Cardiac muscle cell (in vitro differentiated cells and primary cell): ENCODE results near the gene CTBP2. TPM values are rescaled to one million over a fixed set of nuclear protein-coding genes. Genes with fewer than 3 reads are reported as not detected.

Experiments
- DNase-seq, 2 donors: peaks; one replicate each; pipeline versions ENCODE4 v3.0.0 to v3.0.0-alpha.2; 2010 to 2017; ENCODE audit warnings: low read depth in 1 of 2, low spot score in 1 of 2
- H3K27ac ChIP-seq: fragments of 200-600 bp; sonication (generic); 2 replicates; pipeline ENCODE4 v1.5.1; 2016
- H3K27me3 ChIP-seq: fragments of 200-600 bp; sonication (generic); 2 replicates; pipeline ENCODE4 v1.6.0; 2016; ENCODE audit warnings: control low read depth
- H3K36me3 ChIP-seq: fragments of 200-600 bp; sonication (generic); 2 replicates; pipeline ENCODE4 v1.5.1; 2016; ENCODE audit warnings: control low read depth
- H3K4me1 ChIP-seq: fragments of 200-600 bp; sonication (generic); 2 replicates; pipeline ENCODE4 v1.8.1; 2017; ENCODE audit warnings: low read depth, mild to moderate bottlenecking, mixed run types
- H3K4me3 ChIP-seq: fragments of 200-600 bp; sonication (generic); 2 replicates; pipeline ENCODE4 v1.5.1; 2016; ENCODE audit warnings: mild to moderate bottlenecking
- H3K9me3 ChIP-seq: fragments of 200-600 bp; sonication (generic); 2 replicates; pipeline ENCODE4 v1.5.1; 2017; ENCODE audit warnings: low read depth, mild to moderate bottlenecking, control low read depth
- polyA plus RNA-seq: library from polyadenylated mRNA; unstranded; fragments of >200 nt; fragmentation: Nextera tagmentation; extraction: Ambion mirVana; gene quantifications from 2 replicates; pipeline ENCODE4 v1.2.1, GENCODE V29; 2016
- total RNA-seq: library from RNA; depleted of rRNA; stranded (reverse); fragments of >200 nt; gene quantifications from 2 replicates; pipeline ENCODE4 v1.2.3, GENCODE V29; 2016
- TF ChIP-seq, protein P1 (sequence below): IDR thresholded peaks from 2 replicates; pipeline ENCODE4 v1.5.1; 2012; ENCODE audit warnings: low read depth, mild to moderate bottlenecking, low read length

CTBP2 gene
- total and polyA plus RNA-seq, 2 experiments from 2014 or later = 67.4 to 74.5 TPM

DNA sequence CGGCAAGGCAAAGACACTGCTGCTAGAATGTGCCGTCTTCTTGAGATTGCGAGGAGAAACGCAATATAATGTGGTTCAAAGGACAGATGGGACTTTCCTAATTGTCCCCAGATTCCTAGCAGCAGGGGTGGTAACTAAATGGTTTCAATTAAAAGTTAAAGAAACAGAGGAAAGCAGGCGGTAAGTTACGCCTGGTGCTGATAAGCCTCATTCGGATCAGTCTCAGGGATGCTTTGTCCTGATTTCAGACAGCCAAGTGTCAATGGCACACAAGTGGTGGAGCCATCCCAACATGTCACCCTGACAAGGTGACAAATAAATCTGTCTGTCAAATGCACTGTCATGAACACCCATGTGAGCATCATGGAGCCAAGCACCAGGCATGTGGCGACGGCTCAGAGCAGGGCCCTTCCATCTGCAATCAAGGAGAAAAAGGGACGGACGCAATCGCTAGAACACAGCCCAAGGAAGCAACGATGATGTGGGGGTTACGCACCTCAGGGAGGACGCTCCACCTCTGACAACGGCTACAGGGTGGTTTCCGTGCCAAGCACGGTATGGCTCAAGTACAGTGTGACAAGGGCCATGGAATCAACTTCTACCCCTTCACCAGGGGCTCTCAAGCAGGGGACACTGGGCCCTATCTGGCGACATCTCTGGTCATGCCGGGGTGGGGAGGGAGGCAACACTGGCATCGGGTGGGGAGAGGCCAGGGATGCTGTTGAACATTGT is 66.2 kb downstream of the CTBP2 start:
- no peak for DNase-seq
- TF ChIP-seq, protein P1, sequence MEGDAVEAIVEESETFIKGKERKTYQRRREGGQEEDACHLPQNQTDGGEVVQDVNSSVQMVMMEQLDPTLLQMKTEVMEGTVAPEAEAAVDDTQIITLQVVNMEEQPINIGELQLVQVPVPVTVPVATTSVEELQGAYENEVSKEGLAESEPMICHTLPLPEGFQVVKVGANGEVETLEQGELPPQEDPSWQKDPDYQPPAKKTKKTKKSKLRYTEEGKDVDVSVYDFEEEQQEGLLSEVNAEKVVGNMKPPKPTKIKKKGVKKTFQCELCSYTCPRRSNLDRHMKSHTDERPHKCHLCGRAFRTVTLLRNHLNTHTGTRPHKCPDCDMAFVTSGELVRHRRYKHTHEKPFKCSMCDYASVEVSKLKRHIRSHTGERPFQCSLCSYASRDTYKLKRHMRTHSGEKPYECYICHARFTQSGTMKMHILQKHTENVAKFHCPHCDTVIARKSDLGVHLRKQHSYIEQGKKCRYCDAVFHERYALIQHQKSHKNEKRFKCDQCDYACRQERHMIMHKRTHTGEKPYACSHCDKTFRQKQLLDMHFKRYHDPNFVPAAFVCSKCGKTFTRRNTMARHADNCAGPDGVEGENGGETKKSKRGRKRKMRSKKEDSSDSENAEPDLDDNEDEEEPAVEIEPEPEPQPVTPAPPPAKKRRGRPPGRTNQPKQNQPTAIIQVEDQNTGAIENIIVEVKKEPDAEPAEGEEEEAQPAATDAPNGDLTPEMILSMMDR = no peak
- Histone ChIP-seq H3K27me3 (no peaks in the 10 kb centered on the region), H3K4me3 (no peak overlapping the region), H3K9me3 (no peaks in the 10 kb centered on the region), H3K36me3 (no peaks in the 10 kb centered on the region), H3K4me1 (peaks cover 15% of the 10 kb centered on the region), H3K27ac (peak overlapping the region; percentile 55)

DNA sequence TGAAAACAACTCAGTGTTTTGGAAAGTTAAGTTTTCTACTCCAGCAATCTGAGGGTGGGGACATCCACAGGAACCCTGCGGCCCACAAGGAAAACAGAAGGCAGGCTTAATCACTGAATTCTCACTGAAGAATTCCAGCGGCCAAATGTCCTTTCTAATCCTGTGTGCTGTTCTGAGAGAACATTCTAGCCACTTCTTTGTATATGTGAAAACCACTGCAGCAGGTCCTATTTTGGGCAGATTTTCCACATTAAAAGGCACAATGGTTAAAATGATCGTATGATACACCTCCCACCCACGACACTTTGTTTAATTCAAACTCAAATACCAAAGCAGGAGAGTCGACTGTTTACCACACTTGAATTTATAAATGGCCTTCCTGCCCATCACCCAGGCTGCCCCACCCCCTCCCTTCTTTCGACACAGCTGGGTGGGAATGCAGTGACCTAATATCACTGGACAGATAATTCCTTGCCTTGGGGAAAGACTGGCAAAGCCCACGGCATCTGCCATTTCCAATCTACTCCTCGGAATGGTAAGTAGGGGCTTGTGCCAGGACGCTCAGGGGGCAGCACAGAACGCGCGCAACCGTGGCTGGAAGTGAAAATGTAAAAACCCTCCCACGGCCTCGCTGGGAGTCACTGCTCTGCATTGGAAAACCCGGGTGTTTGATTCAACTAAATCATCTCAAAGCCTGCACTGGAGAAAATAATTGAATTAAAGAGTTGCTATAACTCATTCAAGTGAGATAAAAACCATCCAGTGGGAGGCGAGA is 67.0 kb downstream of the CTBP2 start:
- DNase-seq = peak; percentile 30 to 76
- H3K27ac ChIP-seq = peak overlapping the region; percentile 55

DNA sequence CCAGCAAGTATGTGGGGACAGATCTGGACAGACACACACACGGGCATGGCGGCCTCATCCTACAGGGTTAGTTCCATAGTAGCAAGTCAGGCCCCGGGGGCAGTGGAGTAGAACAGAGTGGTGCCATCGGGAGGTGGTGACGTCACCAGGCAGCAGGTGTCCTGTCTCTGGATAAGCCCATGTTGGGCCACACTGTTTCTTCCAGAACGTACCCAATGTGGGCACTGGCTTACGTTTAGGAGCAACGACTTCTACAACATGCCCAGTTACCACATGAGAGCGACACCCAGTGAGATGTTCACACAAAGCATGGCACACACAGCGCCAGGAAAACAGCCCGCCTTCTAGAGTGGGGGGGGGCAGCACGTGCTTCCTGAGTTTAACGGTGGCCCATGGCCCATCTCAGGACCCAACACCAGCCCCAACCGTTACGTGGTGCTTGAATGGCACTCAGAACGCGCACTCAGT is 67.8 kb downstream of the CTBP2 start:
- Histone ChIP-seq H3K9me3 (no peaks in the 10 kb centered on the region), H3K4me1 (peaks cover 15% of the 10 kb centered on the region), H3K27ac (no peak overlapping the region), H3K27me3 (no peaks in the 10 kb centered on the region), H3K36me3 (no peaks in the 10 kb centered on the region), H3K4me3 (no peak overlapping the region)
- no peak for DNase-seq
- TF ChIP-seq, protein P1 = no peak

More for the DNA sequence above, 67.0 kb downstream of the CTBP2 start:
- Histone ChIP-seq H3K36me3 (no peaks in the 10 kb centered on the region), H3K9me3 (no peaks in the 10 kb centered on the region), H3K27me3 (no peaks in the 10 kb centered on the region), H3K4me3 (no peak overlapping the region), H3K4me1 (peaks cover 15% of the 10 kb centered on the region)
- TF ChIP-seq, protein P1 = no peak

DNA sequence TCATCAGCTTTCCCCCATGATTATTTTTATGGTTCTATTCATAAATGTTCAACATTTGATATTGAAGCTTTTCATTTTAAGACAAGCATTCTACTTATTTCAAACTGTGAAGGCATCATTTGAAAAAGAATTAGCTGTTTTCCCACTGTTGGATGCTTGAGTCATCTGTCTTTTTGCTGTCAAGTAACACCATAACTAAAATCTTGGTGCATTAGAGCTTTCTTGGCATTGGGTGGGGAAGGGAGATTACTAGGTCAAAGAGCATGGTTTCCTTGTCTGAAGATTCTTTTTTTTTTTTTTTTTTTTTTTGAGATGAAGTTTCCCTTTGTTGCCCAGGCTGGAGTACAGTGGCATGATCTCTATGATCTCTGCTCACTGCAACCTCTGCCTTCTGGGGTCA is 68.5 kb downstream of the CTBP2 start:
- Histone ChIP-seq H3K27ac (no peak overlapping the region), H3K27me3 (no peaks in the 10 kb centered on the region), H3K9me3 (no peaks in the 10 kb centered on the region), H3K4me1 (peaks cover 15% of the 10 kb centered on the region), H3K36me3 (no peaks in the 10 kb centered on the region), H3K4me3 (no peak overlapping the region)
- peak in 1 of 2 donors; percentile 33 for DNase-seq
- TF ChIP-seq, protein P1 = no peak

DNA sequence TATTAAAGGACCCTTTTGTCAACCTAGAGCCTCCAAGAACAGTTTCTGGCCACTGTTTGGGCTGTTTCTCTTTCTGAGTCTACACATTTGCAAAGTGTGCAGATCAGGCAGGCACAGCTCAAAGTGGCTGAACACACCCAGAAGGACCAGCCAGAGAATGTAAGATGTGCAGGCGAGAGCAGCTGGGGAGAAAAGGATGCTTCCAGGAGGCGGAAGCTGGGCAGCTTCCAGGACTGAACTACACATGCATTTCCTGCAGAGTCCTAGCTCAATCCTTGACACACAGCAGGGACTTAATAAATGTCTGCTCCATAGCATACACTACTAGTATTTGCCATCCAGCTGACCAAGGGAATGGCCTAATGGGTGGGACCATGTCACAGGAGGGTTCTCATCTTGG is 70.9 kb downstream of the CTBP2 start:
- Histone ChIP-seq H3K36me3 (no peaks in the 10 kb centered on the region), H3K4me3 (no peak overlapping the region), H3K9me3 (no peaks in the 10 kb centered on the region), H3K4me1 (peaks cover 22% of the 10 kb centered on the region), H3K27ac (no peak overlapping the region), H3K27me3 (no peaks in the 10 kb centered on the region)
- DNase-seq = no peak
- TF ChIP-seq, protein P1 = no peak
